Epithelial cell of esophagus (primary cell): ENCODE measurements around the gene IRF6.

Source experiments
- DNase-seq: peaks from one replicate; pipeline ENCODE4 v3.0.0; 2010; ENCODE audit warnings: low read depth
- H3K4me3 ChIP-seq: 2 replicates; pipeline ENCODE4 v1.5.1; 2011; ENCODE audit warnings: mild to moderate bottlenecking, low read length, control low read depth
- CTCF ChIP-seq: IDR thresholded peaks from 2 replicates; pipeline ENCODE4 v1.5.1; 2011; ENCODE audit warnings: low read depth, mild to moderate bottlenecking, low read length, control low read depth, inconsistent platforms; ENCODE audit not compliant: insufficient read depth; ENCODE audit errors: missing control alignments

IRF6 gene

GRCh38 chr1:209849388-209849787 is 43.4 kb upstream of the IRF6 start:
- H3K4me3 ChIP-seq = no peak overlapping the region
- DNase-seq = no peak
- no peak for TF ChIP-seq CTCF

GRCh38 chr1:209845408-209845725 is 39.4 kb upstream of the IRF6 start:
- no peak overlapping the region for H3K4me3 ChIP-seq
- TF ChIP-seq CTCF = no peak
- DNase-seq = no peak

- H3K4me3 ChIP-seq = no peak overlapping the region
- TF ChIP-seq CTCF = no peak
- DNase-seq = peak; percentile 26
Measured at GRCh38 chr1:209844695-209845407, 38.9 kb upstream of the IRF6 start.

DNA sequence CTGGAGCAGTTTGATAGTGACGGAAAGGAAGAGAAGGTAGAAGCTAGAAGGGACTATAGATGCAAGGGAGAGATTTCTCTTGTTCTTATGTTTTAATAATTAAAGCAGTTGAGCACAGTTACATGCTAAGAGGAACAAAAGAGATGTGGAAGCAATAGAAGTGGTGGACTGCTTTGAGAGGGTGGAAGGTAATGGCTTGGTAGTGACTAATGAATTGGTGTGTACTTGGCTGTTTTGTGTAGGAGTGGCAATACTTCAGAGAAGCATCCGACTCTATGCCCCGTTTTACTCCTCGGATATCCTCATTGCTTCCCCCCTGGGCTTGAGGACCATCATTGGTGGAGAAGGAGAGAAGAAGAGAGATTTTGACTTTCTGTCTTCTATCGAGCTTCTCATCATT is 34.7 kb upstream of the IRF6 start:
- no peak for DNase-seq
- TF ChIP-seq CTCF = no peak
- H3K4me3 ChIP-seq = no peak overlapping the region

DNA sequence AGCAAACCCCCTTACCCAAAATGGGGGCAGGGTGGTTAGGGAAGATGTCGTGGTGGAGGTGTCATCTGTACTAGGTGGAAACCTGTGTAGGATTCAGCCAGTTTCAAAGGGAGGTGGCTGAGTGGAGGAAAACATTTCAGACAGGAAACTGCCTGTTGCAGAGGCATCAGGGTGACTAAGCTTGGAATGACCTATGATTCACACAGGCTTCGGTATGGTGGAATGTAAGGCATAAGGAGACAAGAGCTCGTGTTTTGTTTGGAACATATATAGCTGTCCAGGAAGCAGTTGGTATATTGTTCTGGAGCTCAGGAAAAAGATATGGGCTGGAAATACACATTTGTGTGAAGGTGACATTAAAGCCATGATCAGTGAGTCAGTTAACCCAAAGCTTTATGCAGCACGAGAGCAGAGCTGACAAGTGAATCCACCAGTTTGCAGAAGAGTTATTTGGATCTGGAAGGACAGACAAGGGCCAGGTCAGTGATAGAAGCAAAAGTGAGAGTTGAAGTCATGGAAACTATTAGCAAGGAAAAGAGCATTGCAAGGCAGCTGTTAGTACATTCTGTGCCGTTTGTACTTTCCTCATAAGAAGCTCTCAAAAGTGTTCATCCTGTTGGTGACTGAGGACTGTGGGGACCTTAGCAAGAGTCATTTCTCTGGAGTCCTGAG is 34.1 kb upstream of the IRF6 start:
- TF ChIP-seq CTCF = no peak
- DNase-seq = peak; percentile 96
- H3K4me3 ChIP-seq = no peak overlapping the region

GRCh38 chr1:209838537-209838936 is 32.6 kb upstream of the IRF6 start:
- no peak for TF ChIP-seq CTCF
- no peak overlapping the region for H3K4me3 ChIP-seq
- no peak for DNase-seq

DNA sequence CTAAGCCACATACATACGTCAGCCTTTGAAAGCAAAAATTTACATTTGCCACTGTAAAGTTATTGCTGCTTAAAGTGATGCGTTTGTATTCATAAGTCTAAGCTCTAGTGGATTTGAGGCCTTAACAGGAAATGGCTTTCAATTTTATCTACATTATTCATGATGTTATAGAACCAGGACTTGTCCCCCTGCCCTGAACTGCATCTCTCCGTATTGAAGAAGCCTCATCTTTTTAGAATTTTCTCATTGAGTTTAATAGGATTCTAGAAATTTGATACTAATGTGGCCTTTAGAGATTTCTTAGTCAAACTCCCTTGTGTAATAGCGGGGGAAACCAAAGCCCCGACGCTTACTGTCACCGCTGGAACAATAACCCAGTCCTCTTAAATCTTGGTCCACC is 31.7 kb upstream of the IRF6 start:
- no peak overlapping the region for H3K4me3 ChIP-seq
- DNase-seq = no peak
- no peak for TF ChIP-seq CTCF
